ENCODE results near the gene C1orf216.
"Not testable (repeated sequence)": the region's sequence is repeated elsewhere in the genome, so short reads cannot be mapped to it uniquely, and the experiment has no call there.

Gene C1orf216

DNA sequence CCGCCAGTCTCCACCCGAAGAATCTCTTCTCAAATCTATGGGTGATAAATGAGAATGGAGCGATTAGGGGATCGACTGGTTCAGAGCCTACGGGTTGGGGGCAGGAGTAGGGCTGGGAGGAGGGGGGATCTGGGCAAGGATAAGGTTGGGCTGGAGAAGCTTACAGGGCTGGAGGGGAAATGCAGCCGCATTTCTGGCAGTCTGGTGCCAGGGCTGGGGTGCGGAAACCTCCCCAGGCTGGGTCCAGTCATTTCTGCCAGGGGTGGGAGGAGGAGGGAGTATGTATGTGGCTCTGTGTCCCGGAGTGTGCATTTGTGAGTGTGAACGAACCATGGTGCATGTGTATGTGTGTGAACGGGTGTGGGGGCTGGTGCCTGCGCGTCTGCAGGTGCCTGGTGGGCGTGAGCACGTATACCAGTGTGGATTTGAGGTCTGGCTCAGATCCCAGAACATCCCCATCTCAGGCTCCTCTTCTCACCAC is 10.2 kb downstream of the C1orf216 start:
- TF ChIP-seq ZNF70 (CRISPR knock-in tag; IDR thresholded peaks at IDR 0.05) (0 out of 2 replicates have a peak, but pooled peaks have one; percentile 15), RARB (CRISPR knock-in tag; IDR thresholded peaks at IDR 0.05) (no peak)
- peak; percentile 75 for ATAC-seq

DNA sequence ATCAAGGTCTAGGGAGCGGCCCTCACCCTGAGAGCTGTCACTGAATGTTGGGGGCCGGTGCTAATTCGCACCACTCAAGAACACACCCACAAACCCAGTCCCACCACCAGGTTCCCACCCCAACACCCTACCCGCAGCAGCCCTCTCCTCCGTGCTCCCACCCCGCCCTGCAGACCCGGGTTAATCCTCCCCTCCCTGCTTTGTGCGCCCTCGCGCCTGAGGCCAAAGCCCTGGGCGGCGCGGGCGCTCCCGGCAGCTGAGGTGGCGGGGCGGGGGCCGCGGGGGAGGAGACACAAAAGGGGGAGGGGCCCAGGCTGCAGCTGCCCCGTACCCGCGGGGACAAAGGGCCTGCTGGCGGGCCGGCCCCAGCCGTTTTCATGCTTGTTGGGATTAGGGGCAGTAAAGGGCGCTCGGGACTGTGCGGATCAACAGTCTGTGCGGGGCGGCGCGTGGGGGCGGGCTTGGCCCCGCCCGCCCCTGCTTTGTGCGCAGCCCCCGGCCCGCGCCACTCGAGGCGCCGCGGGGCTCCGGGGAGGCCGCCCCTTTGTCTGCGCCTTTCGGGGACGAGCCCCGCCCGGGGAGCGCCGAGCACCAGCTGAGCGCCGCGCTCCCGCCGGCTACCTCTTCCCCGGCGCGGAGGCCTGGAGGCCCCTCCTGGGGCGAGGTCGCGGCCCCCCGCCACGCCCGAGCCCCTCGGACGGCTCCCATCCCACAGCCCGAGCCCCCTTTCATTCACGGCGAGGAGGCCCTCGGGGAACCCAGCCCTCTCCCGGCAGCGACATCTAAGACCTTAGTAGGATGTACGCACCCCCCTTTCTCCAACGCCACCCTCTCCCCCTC is 10.9 kb downstream of the C1orf216 start:
- TF ChIP-seq, protein P1, sequence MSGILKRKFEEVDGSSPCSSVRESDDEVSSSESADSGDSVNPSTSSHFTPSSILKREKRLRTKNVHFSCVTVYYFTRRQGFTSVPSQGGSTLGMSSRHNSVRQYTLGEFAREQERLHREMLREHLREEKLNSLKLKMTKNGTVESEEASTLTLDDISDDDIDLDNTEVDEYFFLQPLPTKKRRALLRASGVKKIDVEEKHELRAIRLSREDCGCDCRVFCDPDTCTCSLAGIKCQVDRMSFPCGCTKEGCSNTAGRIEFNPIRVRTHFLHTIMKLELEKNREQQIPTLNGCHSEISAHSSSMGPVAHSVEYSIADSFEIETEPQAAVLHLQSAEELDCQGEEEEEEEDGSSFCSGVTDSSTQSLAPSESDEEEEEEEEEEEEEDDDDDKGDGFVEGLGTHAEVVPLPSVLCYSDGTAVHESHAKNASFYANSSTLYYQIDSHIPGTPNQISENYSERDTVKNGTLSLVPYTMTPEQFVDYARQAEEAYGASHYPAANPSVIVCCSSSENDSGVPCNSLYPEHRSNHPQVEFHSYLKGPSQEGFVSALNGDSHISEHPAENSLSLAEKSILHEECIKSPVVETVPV (CRISPR knock-in tag; IDR thresholded peaks at IDR 0.05): no peak
- TF ChIP-seq ARNTL (CRISPR knock-in tag; IDR thresholded peaks at IDR 0.05; ENCODE audit: borderline replicate concordance, low read depth): no peak
- no peak for TF ChIP-seq PPARA (CRISPR knock-in tag; IDR thresholded peaks at IDR 0.05; ENCODE audit: borderline replicate concordance)
- TF ChIP-seq, protein P2, sequence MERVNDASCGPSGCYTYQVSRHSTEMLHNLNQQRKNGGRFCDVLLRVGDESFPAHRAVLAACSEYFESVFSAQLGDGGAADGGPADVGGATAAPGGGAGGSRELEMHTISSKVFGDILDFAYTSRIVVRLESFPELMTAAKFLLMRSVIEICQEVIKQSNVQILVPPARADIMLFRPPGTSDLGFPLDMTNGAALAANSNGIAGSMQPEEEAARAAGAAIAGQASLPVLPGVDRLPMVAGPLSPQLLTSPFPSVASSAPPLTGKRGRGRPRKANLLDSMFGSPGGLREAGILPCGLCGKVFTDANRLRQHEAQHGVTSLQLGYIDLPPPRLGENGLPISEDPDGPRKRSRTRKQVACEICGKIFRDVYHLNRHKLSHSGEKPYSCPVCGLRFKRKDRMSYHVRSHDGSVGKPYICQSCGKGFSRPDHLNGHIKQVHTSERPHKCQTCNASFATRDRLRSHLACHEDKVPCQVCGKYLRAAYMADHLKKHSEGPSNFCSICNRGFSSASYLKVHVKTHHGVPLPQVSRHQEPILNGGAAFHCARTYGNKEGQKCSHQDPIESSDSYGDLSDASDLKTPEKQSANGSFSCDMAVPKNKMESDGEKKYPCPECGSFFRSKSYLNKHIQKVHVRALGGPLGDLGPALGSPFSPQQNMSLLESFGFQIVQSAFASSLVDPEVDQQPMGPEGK (CRISPR knock-in tag; IDR thresholded peaks at IDR 0.05; ENCODE audit: borderline replicate concordance): no peak
- TF ChIP-seq, protein P3, sequence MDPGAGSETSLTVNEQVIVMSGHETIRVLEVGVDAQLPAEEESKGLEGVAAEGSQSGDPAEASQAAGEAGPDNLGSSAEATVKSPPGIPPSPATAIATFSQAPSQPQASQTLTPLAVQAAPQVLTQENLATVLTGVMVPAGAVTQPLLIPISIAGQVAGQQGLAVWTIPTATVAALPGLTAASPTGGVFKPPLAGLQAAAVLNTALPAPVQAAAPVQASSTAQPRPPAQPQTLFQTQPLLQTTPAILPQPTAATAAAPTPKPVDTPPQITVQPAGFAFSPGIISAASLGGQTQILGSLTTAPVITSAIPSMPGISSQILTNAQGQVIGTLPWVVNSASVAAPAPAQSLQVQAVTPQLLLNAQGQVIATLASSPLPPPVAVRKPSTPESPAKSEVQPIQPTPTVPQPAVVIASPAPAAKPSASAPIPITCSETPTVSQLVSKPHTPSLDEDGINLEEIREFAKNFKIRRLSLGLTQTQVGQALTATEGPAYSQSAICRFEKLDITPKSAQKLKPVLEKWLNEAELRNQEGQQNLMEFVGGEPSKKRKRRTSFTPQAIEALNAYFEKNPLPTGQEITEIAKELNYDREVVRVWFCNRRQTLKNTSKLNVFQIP (CRISPR knock-in tag; IDR thresholded peaks at IDR 0.05; ENCODE audit: borderline replicate concordance, low read depth): no peak
- TF ChIP-seq ZFP3 (CRISPR knock-in tag; IDR thresholded peaks at IDR 0.05): no peak
- no peak for TF ChIP-seq TOX (CRISPR knock-in tag; IDR thresholded peaks at IDR 0.05; ENCODE audit: borderline replicate concordance)
- no peak for TF ChIP-seq OSR1 (CRISPR knock-in tag; IDR thresholded peaks at IDR 0.05)
- ATAC-seq: peak; percentile 69

DNA sequence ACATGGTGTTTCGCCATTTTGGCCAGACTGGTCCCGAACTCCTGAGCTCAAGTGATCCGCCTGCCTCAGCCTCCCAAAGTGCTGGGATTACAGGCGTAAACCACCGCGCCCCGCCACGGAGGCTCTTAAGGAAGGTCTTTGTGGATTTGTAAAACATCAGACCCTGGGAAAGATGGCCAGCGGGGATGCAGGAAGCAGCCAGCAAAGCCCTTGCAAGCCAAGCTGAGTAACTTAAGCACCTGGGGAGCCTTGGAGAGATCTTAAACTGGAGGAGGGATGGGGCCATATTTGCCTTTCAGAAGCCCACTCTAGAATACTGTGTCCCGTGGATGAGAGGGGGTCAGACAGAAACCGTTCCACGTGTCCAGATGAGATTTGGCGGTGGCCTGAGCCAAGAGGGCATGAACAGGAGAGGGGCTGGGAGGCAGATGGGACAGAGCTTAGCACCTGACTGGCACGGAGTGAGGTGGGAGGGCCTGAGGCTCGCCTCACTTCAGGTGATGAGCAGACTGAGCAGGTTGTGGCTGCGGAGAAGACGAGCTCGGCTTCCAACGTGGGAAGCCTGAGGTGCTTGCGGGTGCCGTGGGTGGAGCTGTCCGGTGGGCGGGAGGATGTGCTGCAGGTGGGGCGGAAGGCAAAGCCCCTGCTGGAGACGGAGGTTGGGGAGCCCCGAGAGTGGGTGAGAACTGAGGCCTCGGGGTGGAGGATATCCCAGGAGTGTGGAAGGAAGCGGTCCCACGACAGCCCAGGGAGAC is 11.7 kb downstream of the C1orf216 start:
- TF ChIP-seq BACH2 (CRISPR knock-in tag; IDR thresholded peaks at IDR 0.05; ENCODE audit: borderline replicate concordance) (no peak), CSDC2 (CRISPR knock-in tag; IDR thresholded peaks at IDR 0.05) (no peak)
- TF ChIP-seq, protein P4, sequence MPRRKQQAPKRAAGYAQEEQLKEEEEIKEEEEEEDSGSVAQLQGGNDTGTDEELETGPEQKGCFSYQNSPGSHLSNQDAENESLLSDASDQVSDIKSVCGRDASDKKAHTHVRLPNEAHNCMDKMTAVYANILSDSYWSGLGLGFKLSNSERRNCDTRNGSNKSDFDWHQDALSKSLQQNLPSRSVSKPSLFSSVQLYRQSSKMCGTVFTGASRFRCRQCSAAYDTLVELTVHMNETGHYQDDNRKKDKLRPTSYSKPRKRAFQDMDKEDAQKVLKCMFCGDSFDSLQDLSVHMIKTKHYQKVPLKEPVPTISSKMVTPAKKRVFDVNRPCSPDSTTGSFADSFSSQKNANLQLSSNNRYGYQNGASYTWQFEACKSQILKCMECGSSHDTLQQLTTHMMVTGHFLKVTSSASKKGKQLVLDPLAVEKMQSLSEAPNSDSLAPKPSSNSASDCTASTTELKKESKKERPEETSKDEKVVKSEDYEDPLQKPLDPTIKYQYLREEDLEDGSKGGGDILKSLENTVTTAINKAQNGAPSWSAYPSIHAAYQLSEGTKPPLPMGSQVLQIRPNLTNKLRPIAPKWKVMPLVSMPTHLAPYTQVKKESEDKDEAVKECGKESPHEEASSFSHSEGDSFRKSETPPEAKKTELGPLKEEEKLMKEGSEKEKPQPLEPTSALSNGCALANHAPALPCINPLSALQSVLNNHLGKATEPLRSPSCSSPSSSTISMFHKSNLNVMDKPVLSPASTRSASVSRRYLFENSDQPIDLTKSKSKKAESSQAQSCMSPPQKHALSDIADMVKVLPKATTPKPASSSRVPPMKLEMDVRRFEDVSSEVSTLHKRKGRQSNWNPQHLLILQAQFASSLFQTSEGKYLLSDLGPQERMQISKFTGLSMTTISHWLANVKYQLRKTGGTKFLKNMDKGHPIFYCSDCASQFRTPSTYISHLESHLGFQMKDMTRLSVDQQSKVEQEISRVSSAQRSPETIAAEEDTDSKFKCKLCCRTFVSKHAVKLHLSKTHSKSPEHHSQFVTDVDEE (CRISPR knock-in tag; IDR thresholded peaks at IDR 0.05): no peak
- TF ChIP-seq, protein P2 (CRISPR knock-in tag; IDR thresholded peaks at IDR 0.05; ENCODE audit: borderline replicate concordance): no peak

DNA sequence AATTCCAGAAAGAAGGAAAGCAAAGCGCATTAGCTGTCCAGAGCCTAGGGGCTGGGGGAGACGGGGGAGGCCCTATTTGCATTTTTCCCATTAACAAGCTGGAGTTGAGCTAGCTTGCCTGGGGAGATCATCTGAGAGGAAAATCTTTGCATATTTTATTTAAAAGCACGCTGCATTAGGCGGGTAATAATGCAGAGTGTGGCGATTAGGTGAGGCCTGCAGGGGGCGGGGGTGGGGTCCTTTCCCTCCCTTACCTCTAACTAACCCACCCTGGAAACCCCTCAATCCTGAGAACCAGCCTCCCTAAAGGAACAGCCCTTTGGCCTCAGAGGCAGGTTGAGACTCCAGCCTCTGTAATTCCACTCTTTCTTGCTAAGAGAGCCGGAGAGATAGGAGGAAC is 16.2 kb downstream of the C1orf216 start:
- ATAC-seq: no peak

More for the DNA sequence above, 11.7 kb downstream of the C1orf216 start:
- ATAC-seq: no peak

DNA sequence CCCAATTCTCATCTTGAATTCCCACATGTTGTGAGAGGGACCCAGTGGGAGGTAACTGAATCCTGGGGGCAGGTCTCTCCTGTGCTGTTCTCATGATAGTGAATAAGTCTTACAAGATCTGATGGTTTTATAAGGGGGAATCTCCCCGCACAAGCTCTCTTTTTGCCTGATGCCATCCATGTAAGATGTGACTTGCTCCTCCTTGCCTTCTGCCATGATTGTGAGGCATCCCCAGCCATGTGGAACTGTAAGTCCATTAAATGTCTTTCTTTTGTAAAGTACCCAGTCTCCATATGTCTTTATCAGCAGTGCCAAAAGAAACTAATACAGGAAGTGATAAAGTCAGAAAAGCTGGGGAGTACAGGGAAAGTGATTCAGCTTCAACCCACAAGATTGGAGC is 19.5 kb downstream of the C1orf216 start:
- ATAC-seq: not testable (repeated sequence)

More for the DNA sequence above, 16.2 kb downstream of the C1orf216 start:
- TF ChIP-seq ZC3H10 (CRISPR knock-in tag; IDR thresholded peaks at IDR 0.05): no peak
- no peak for TF ChIP-seq CSDC2 (CRISPR knock-in tag; IDR thresholded peaks at IDR 0.05)
- TF ChIP-seq RARB (CRISPR knock-in tag; IDR thresholded peaks at IDR 0.05): no peak
- no peak for TF ChIP-seq TCF4 (CRISPR knock-in tag; IDR thresholded peaks at IDR 0.05; ENCODE audit: borderline replicate concordance)
- TF ChIP-seq ZNF70 (CRISPR knock-in tag; IDR thresholded peaks at IDR 0.05): no peak
- no peak for TF ChIP-seq ZNF565 (CRISPR knock-in tag; conservative IDR thresholded peaks at IDR 0.05; ENCODE audit: low read depth)
- TF ChIP-seq BACH2 (CRISPR knock-in tag; IDR thresholded peaks at IDR 0.05; ENCODE audit: borderline replicate concordance): no peak
- TF ChIP-seq, protein P2 (CRISPR knock-in tag; IDR thresholded peaks at IDR 0.05; ENCODE audit: borderline replicate concordance): no peak
- no peak for TF ChIP-seq ISL1 (CRISPR knock-in tag; IDR thresholded peaks at IDR 0.05)
- TF ChIP-seq ZFP3 (CRISPR knock-in tag; IDR thresholded peaks at IDR 0.05): no peak
- TF ChIP-seq ZFP30 (CRISPR knock-in tag; IDR thresholded peaks at IDR 0.05): no peak
- TF ChIP-seq, protein P5, sequence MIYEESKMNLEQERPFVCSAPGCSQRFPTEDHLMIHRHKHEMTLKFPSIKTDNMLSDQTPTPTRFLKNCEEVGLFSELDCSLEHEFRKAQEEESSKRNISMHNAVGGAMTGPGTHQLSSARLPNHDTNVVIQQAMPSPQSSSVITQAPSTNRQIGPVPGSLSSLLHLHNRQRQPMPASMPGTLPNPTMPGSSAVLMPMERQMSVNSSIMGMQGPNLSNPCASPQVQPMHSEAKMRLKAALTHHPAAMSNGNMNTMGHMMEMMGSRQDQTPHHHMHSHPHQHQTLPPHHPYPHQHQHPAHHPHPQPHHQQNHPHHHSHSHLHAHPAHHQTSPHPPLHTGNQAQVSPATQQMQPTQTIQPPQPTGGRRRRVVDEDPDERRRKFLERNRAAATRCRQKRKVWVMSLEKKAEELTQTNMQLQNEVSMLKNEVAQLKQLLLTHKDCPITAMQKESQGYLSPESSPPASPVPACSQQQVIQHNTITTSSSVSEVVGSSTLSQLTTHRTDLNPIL (CRISPR knock-in tag; IDR thresholded peaks at IDR 0.05; ENCODE audit: low read depth): no peak

Measured in SK-N-SH treated with all-trans-retinoic acid at 6 μM for 48 hours (cell line).